Naive thymus-derived CD8-positive, alpha-beta T cell (primary cell): ENCODE results near the gene CPNE2. TPM values are rescaled to one million over a fixed set of nuclear protein-coding genes. Genes with fewer than 3 reads are reported as not detected.

ENCODE experiments used
- ATAC-seq, 2 donors: fragments of 150-1000 bp; cut with Tn5 transposase in 1 of 2; sonication (Bioruptor Pico), chemical (Tn5 transposase) in 1 of 2; 1 replicate in 1 of 2; 2 replicates in 1 of 2; pipeline ENCODE4 v1.10.0; 2021; ENCODE audit warnings: mild to moderate bottlenecking in 2 of 2, moderate library complexity in 2 of 2
- POLR2A ChIA-PET: fragments of 350-600 bp; sonication (Branson Sonifier 250); formaldehyde crosslinking; loops from one replicate; lab custom pipeline; 2021; ENCODE audit warnings: antibody characterized with exemption; lab: Charles Lee
- DNase-seq, 10 donors: peaks; one replicate each; pipeline versions ENCODE4 v3.0.0 to v3.0.0-alpha.2; 2020 to 2022
- H3K27ac Mint-ChIP-seq, 10 donors: one replicate each; pipeline ENCODE4 v1.8.0; 2020 to 2022; ENCODE audit warnings: mild to moderate bottlenecking in 10 of 10, mixed read lengths in 10 of 10, moderate library complexity in 4 of 10, inconsistent platforms in 1 of 10
- H3K27me3 Mint-ChIP-seq, 5 donors: one replicate each; pipeline ENCODE4 v1.8.0; 2021 to 2022; ENCODE audit warnings: mixed read lengths in 5 of 5
- H3K36me3 Mint-ChIP-seq, 3 donors: one replicate each; pipeline ENCODE4 v1.8.0; 2020 to 2022; ENCODE audit warnings: mixed read lengths in 3 of 3, mild to moderate bottlenecking in 2 of 3, inconsistent platforms in 1 of 3
- H3K4me1 Mint-ChIP-seq, 4 donors: one replicate each; pipeline ENCODE4 v1.8.0; 2021 to 2022; ENCODE audit warnings: mixed read lengths in 4 of 4
- H3K4me3 Mint-ChIP-seq, 10 donors: one replicate each; pipeline ENCODE4 v1.8.0; 2020 to 2022; ENCODE audit warnings: mild to moderate bottlenecking in 10 of 10, mixed read lengths in 10 of 10, moderate library complexity in 6 of 10, inconsistent platforms in 1 of 10
- H3K9me3 Mint-ChIP-seq, 9 donors: one replicate each; pipeline ENCODE4 v1.8.0; 2020 to 2022; ENCODE audit warnings: mixed read lengths in 9 of 9, mild to moderate bottlenecking in 3 of 9, inconsistent platforms in 1 of 9, moderate library complexity in 1 of 9
- polyA plus RNA-seq, 3 donors: library from polyadenylated mRNA; unstranded; fragments of 300-500 nt; fragmentation: Illumina TruSeq; gene quantifications; one replicate each; pipeline ENCODE4 v1.2.3, GENCODE V29; 2021
- total RNA-seq, 8 experiments: library from RNA in 2 of 8; stranded (reverse) in 2 of 8; gene quantifications; one replicate each; pipeline ENCODE4 v1.2.3 and lab custom pipeline; 2021 to 2026

The CPNE2 gene
- total RNA-seq = 10 to 100 TPM in 1 of 2 experiments, 1 to 10 TPM in 1; 9.6 to 10.3 TPM
- polyA plus RNA-seq = 10 to 100 TPM; 26.8 to 60.4 (median 30.4) TPM
- total RNA-seq (lab: John Stamatoyannopoulos, UW) = 2.6 to 16.2 (median 7.9) reads per million in 6 experiments

DNA sequence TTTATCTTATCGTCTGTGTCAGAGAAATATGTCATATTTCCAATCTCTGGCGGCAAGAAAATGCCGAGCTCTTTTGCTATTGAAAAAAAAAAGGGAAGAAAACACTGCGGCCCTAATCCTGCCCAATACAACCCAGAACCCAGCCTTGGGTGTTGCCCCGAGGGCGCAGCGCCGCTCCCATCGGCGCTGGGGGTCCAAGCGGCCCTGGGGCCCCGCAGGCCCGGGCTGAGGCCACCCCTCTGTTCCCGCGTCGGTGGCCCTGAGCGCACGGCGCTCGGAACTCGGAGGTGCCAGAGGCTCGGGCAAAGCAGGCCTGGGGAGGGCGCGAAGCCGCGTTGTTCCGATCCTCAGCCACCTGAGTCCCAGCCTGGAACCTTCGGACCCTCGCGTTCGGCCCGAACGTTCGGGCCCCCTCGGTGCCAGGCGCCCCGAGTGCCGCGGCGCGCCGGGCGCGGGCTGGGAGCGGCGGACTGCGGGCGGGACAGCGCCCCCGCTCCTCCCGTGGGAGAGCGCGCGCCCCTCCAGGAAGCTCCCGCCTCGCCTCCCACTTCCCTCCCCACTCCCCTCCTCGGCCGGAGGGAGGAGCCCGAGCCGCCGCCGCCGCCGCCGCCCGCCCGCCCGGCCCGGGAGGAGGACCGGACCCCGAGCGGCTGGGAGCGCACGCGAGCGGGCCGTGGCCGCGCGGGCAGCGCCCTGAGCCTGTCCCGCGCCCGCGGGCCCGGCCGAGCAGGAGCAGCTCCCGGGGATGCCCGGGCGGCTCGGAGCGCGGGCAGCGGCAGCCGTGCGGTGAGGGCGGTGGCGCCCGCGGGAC lies at the start of gene CPNE2:
Gene CPNE2, plus strand, starts transcription at position 609 of the 811 bp plus-strand sequence. CDS start 18,160 bp downstream, outside the sequence.
- Mint-ChIP-seq H3K9me3 (no peaks in the 10 kb centered on the region), H3K27ac (peak within 1 kb of the TSS in 6 of 10 donors; percentile 6 to 76 (median 36)), H3K4me3 (peak within 1 kb of the TSS; percentile 72 to 88 (median 77)), H3K36me3 (no peaks in the 10 kb centered on the region), H3K27me3 (peaks cover 0 to 3% (median 0%) of the 10 kb centered on the region in 5 donors), H3K4me1 (peaks cover 7 to 19% (median 13%) of the 10 kb centered on the region in 4 donors)
- POLR2A ChIA-PET = interaction anchor here (0.6 to 2.5 kb wide), 12 partner anchors 9 to 142 kb away, joined by 3 to 12 read pairs (median 3); partner anchors contain the start of genes NLRC5, PSME3IP1 and RSPRY1
- ATAC-seq = peak; percentile 58 to 72
- peak in 3 of 10 donors; percentile 19 to 32 (median 26) for DNase-seq

DNA sequence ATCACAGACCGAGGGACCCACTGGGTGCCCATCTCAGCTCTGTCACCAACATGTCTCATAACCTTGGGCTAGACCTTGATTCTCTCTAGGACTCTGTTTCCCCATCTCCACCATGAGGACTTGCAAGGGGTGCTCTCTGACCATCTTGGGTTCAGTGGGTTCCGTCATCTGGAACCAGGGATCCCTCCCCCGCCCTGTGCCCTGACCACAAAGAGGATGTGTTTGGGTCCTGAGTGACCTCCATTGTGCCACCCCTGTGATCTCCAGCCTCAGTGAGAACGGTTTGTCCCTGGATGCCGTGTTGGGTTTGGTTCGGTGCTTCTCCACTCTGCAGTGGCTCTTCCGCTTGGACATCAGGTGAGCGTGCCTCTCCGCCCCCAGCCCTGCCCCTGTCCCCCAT lies 49.1 kb upstream of the CPNE2 start:
- Mint-ChIP-seq H3K9me3 (no peaks in the 10 kb centered on the region), H3K4me1 (peaks cover 38 to 83% (median 79%) of the 10 kb centered on the region in 4 donors), H3K27me3 (no peaks in the 10 kb centered on the region), H3K27ac (peak overlapping the region; percentile 95 to 100 (median 97)), H3K4me3 (peak overlapping the region in 9 of 10 donors; percentile 79 to 91 (median 86)), H3K36me3 (peaks cover 0 to 74% (median 25%) of the 10 kb centered on the region in 3 donors)
- DNase-seq (no peak), ATAC-seq (no peak)
- POLR2A ChIA-PET = interaction anchor here (4.4 kb wide), 1 partner anchor 78 kb away, joined by 40 read pairs; no protein-coding TSS in a partner anchor

DNA sequence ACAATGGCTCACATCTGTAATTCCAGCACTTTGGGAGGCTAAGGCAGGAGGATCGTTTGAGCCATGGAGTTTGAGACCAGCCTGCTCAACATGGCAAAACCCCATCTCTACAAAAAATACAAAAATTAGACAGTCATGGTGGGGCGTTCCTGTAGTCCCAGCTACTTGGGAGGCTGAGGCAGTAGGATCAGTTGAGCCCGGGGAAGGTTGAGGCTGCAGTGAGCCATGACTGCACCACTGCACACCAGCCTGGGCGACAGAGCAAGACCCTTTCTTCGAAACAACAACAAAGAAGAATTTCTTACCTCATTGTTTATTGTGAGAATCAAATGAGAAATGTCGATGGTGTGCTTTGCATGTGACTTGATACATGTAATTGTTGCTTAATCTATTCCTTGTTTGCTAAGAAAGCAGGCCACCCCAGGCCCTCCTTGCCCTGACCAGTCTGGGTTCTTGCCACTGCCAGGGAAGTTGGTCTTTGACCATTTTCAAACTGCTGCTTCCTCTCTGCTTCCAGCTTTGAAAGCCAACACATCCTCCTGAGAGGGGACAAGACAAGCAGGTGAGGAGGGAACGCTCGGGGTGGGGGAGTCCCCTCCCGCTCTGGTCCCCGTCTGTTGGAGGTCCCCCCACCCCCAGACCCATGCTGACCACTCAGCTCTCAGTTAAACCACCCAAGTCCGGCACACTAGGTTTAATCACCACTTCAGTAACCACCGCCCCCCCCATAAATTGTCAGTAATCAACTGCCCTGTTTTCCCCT lies 47.3 kb upstream of the CPNE2 start:
- Mint-ChIP-seq H3K36me3 (peaks cover 0 to 77% (median 23%) of the 10 kb centered on the region in 3 donors), H3K4me3 (peak overlapping the region in 9 of 10 donors; percentile 11 to 65 (median 57))

GRCh38 chr16:57045694-57046381 lies 46.5 kb upstream of the CPNE2 start:
- Mint-ChIP-seq H3K4me3 (peak overlapping the region in 9 of 10 donors; percentile 11 to 65 (median 57)), H3K9me3 (no peaks in the 10 kb centered on the region), H3K27me3 (no peaks in the 10 kb centered on the region), H3K36me3 (peaks cover 0 to 81% (median 23%) of the 10 kb centered on the region in 3 donors), H3K27ac (peak overlapping the region; percentile 79 to 100 (median 92)), H3K4me1 (peaks cover 26 to 65% (median 58%) of the 10 kb centered on the region in 4 donors)
- peak; percentile 9 to 11 for ATAC-seq
- POLR2A ChIA-PET = interaction anchor here (0.6 to 3.9 kb wide), 17 partner anchors 13 to 221 kb away, joined by 3 to 23 read pairs (median 3); partner anchors contain the start of genes HERPUD1 and NLRC5
- peak in 9 of 10 donors; percentile 28 to 82 (median 42) for DNase-seq

More for the DNA sequence above, 47.3 kb upstream of the CPNE2 start:
- Mint-ChIP-seq H3K4me1 (peaks cover 29 to 73% (median 65%) of the 10 kb centered on the region in 4 donors), H3K27ac (peak overlapping the region; percentile 79 to 100 (median 92)), H3K9me3 (no peaks in the 10 kb centered on the region), H3K27me3 (no peaks in the 10 kb centered on the region)
- POLR2A ChIA-PET = interaction anchor here (0.6 to 3.9 kb wide), 18 partner anchors 13 to 220 kb away, joined by 3 to 23 read pairs (median 4); partner anchors contain the start of genes HERPUD1 and NLRC5
- DNase-seq (no peak), ATAC-seq (no peak)

DNA sequence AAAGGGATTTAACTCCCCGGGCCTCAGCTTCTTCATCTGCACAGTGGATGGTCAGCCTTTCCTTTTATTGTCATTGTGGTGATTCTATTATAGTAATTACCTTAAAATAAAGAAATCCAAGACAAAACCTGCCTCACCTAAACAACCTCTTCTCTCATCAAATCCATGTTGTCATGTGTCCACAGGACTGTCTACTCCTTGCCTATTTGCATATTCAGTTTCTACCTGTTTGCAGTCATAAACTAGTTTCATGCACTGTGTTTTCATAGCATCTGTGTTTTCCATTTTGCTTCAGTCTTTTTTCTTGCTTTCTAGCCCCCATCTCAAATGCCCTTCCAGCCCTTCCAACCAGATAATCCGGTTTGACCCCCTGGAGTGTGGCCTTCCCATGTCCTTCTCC lies 44.3 kb upstream of the CPNE2 start:
- POLR2A ChIA-PET = no interaction called here
- no peaks in the 10 kb centered on the region for H3K27me3 Mint-ChIP-seq
- ATAC-seq = no peak
- DNase-seq = no peak
- no peaks in the 10 kb centered on the region for H3K9me3 Mint-ChIP-seq
- peak overlapping the region; percentile 70 to 89 (median 78) for H3K27ac Mint-ChIP-seq
- H3K4me1 Mint-ChIP-seq = peaks cover 16 to 51% (median 38%) of the 10 kb centered on the region in 4 donors
- peaks cover 0 to 88% (median 20%) of the 10 kb centered on the region in 3 donors for H3K36me3 Mint-ChIP-seq
- peak overlapping the region in 1 of 10 donors; percentile 54 for H3K4me3 Mint-ChIP-seq

DNA sequence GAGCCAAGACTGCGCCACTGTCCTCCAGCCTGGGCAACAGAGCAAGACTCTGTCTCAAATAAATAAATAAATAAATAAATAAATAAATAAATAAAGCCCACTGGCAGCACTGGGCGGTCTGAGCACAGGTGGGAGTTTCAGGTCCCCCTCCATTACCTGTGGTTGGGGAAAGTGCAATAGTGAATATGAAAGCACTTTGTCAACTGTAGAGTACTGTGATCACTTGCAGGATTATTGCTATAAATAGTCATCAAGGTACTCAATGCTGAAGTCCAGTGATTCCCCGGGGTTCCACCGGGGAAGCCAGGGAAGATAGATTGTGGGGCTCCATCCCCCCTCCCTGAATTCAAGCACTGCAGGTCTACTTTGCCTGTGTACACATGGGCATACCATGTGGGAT lies 42.7 kb upstream of the CPNE2 start:
- Mint-ChIP-seq H3K4me3 (no peak overlapping the region), H3K9me3 (no peaks in the 10 kb centered on the region), H3K4me1 (peaks cover 18 to 45% (median 32%) of the 10 kb centered on the region in 4 donors), H3K27ac (peak overlapping the region in 8 of 10 donors; percentile 5 to 80 (median 50)), H3K36me3 (peaks cover 0 to 88% (median 18%) of the 10 kb centered on the region in 3 donors), H3K27me3 (no peaks in the 10 kb centered on the region)
- ATAC-seq (no peak), DNase-seq (no peak)
- POLR2A ChIA-PET = interaction anchor here (1.5 kb wide), 1 partner anchor 27 kb away, joined by 4 read pairs; no protein-coding TSS in a partner anchor

GRCh38 chr16:57051696-57052228 lies 40.6 kb upstream of the CPNE2 start:
- Mint-ChIP-seq H3K27me3 (no peaks in the 10 kb centered on the region), H3K27ac (peak overlapping the region in 5 of 10 donors; percentile 53 to 76 (median 66)), H3K36me3 (peaks cover 0 to 87% (median 20%) of the 10 kb centered on the region in 3 donors), H3K4me3 (no peak overlapping the region), H3K9me3 (no peaks in the 10 kb centered on the region), H3K4me1 (peaks cover 11 to 33% (median 19%) of the 10 kb centered on the region in 4 donors)
- POLR2A ChIA-PET = interaction anchor here (1.2 to 1.8 kb wide), 5 partner anchors 10 to 121 kb away, joined by 3 to 5 read pairs (median 5); no protein-coding TSS in a partner anchor
- no peak for DNase-seq
- no peak for ATAC-seq

- no peak for DNase-seq
- ATAC-seq = no peak
- H3K27ac Mint-ChIP-seq = peak overlapping the region; percentile 67 to 93 (median 85)
- H3K9me3 Mint-ChIP-seq = no peaks in the 10 kb centered on the region
- no peaks in the 10 kb centered on the region for H3K27me3 Mint-ChIP-seq
- peaks cover 13 to 32% (median 18%) of the 10 kb centered on the region in 4 donors for H3K4me1 Mint-ChIP-seq
- H3K4me3 Mint-ChIP-seq = peak overlapping the region in 1 of 10 donors; percentile 49
- H3K36me3 Mint-ChIP-seq = peaks cover 0 to 90% (median 16%) of the 10 kb centered on the region in 3 donors
- POLR2A ChIA-PET = interaction anchor here (0.8 to 1.6 kb wide), 5 partner anchors 10 to 120 kb away, joined by 3 to 5 read pairs (median 3); no protein-coding TSS in a partner anchor
Measured at GRCh38 chr16:57053206-57053605, 39.2 kb upstream of the CPNE2 start.

GRCh38 chr16:57054338-57054737 lies 38.0 kb upstream of the CPNE2 start:
- H3K4me1 Mint-ChIP-seq = peaks cover 9 to 37% (median 21%) of the 10 kb centered on the region in 4 donors
- POLR2A ChIA-PET = no interaction called here
- H3K27ac Mint-ChIP-seq = peak overlapping the region in 7 of 10 donors; percentile 19 to 92 (median 77)
- ATAC-seq (no peak), DNase-seq (no peak)
- H3K36me3 Mint-ChIP-seq = peaks cover 0 to 90% (median 13%) of the 10 kb centered on the region in 3 donors
- no peaks in the 10 kb centered on the region for H3K27me3 Mint-ChIP-seq
- H3K9me3 Mint-ChIP-seq = no peaks in the 10 kb centered on the region
- no peak overlapping the region for H3K4me3 Mint-ChIP-seq

DNA sequence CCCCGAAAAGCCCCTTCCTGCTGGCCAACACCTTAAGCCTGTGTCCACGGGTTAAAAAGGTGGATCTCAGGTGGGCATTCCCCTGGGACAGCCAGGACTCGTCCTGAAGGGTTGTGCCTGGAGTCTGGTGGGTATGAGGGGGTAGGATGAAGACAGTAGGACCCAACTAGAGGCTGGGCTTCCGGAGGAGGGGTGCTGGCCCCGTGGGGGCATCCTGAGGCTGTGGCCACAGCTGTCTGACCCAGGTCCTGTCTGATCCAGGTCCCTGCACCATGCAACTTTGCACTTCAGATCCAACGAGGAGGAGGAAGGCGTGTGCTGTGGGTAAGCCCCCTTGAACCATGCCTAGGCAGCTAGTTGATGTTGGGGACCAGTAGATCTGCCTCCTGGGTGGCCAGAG lies 37.6 kb upstream of the CPNE2 start:
- Mint-ChIP-seq H3K4me3 (peak overlapping the region in 1 of 10 donors; percentile 58), H3K4me1 (peaks cover 12 to 41% (median 24%) of the 10 kb centered on the region in 4 donors), H3K27me3 (no peaks in the 10 kb centered on the region), H3K36me3 (peaks cover 0 to 92% (median 13%) of the 10 kb centered on the region in 3 donors), H3K27ac (peak overlapping the region in 5 of 10 donors; percentile 43 to 92 (median 77)), H3K9me3 (no peaks in the 10 kb centered on the region)
- POLR2A ChIA-PET = no interaction called here
- no peak for ATAC-seq
- no peak for DNase-seq

- Mint-ChIP-seq H3K4me1 (peaks cover 20 to 49% (median 33%) of the 10 kb centered on the region in 4 donors), H3K27me3 (no peaks in the 10 kb centered on the region), H3K9me3 (no peaks in the 10 kb centered on the region), H3K27ac (peak overlapping the region in 6 of 10 donors; percentile 14 to 71 (median 38)), H3K4me3 (no peak overlapping the region), H3K36me3 (peaks cover 0 to 94% (median 13%) of the 10 kb centered on the region in 3 donors)
- DNase-seq (no peak), ATAC-seq (no peak)
- POLR2A ChIA-PET = interaction anchor here (1.0 kb wide), 1 partner anchor 18 kb away, joined by 3 read pairs; no protein-coding TSS in a partner anchor
Measured at GRCh38 chr16:57055671-57056070, 36.7 kb upstream of the CPNE2 start.
